Measurements from ENCODE around the gene TMED8. TPM values are rescaled to one million over a fixed set of nuclear protein-coding genes. Genes with fewer than 3 reads are reported as not detected.

The TMED8 gene
- total RNA-seq, 4 donors from 2014 or later: 5.3 to 11.2 (median 7.9) TPM

DNA sequence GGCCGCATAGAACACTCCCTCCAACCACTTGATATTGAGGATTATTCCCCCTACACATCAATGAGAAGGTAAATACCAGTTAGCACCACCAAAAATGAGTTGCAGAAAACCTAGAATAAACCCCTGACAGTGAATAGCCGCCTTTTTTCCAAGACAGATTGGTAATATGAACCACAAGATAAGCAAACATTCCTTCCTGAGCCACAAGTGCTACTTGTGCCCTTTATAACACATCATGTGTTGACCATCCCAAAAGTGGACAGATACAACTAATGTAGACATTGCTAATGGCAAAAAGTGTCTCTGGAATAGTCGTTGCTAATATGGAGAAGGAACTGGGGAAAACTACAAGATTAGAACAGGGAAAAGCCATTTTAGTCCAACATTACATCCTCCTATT lies 29.2 kb upstream of the TMED8 start:
- Histone ChIP-seq H3K9me3 (no peaks in the 10 kb centered on the region), H3K4me1 (no peaks in the 10 kb centered on the region), H3K27me3 (no peaks in the 10 kb centered on the region), H3K4me3 (no peak overlapping the region), H3K27ac (no peak overlapping the region), H3K36me3 (no peaks in the 10 kb centered on the region)
- 77% methylated on average over 3 of the region's 3 CpGs for WGBS
- no peak for DNase-seq (ENCODE audit: low spot score in 2 of 2)
- no peak for TF ChIP-seq EP300 (IDR thresholded peaks at IDR 0.05)
- no peak for TF ChIP-seq POLR2A (IDR thresholded peaks at IDR 0.05)
- TF ChIP-seq POLR2AphosphoS5 (IDR thresholded peaks at IDR 0.05): no peak
- TF ChIP-seq, protein P1, sequence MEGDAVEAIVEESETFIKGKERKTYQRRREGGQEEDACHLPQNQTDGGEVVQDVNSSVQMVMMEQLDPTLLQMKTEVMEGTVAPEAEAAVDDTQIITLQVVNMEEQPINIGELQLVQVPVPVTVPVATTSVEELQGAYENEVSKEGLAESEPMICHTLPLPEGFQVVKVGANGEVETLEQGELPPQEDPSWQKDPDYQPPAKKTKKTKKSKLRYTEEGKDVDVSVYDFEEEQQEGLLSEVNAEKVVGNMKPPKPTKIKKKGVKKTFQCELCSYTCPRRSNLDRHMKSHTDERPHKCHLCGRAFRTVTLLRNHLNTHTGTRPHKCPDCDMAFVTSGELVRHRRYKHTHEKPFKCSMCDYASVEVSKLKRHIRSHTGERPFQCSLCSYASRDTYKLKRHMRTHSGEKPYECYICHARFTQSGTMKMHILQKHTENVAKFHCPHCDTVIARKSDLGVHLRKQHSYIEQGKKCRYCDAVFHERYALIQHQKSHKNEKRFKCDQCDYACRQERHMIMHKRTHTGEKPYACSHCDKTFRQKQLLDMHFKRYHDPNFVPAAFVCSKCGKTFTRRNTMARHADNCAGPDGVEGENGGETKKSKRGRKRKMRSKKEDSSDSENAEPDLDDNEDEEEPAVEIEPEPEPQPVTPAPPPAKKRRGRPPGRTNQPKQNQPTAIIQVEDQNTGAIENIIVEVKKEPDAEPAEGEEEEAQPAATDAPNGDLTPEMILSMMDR (IDR thresholded peaks at IDR 0.05): no peak

DNA sequence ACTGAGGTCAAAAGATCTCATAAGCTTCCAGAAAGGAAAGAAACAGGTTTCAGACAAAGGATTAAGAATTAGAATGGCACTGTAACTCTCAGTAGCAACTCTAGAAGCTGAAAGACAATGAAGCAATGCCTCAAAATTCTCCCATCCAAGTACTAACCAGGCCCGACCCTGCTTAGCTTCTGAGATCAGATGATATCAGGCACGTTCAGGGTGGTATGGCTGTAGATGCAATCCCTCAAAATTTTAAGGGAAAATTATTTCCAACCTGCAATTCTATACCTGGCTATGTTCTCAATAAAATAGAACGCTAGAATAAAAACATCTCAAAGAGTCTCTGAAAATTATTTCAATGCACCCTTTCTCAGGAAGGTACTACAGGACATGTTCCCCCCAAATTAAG lies 26.9 kb upstream of the TMED8 start:
- Histone ChIP-seq H3K9me3 (no peaks in the 10 kb centered on the region), H3K27me3 (no peaks in the 10 kb centered on the region), H3K4me3 (no peak overlapping the region), H3K36me3 (no peaks in the 10 kb centered on the region), H3K4me1 (no peaks in the 10 kb centered on the region), H3K27ac (no peak overlapping the region)
- no peak for DNase-seq (ENCODE audit: low spot score in 2 of 2)
- WGBS: 87% methylated on average over 3 of the region's 3 CpGs
- TF ChIP-seq POLR2AphosphoS5 (IDR thresholded peaks at IDR 0.05): no peak
- no peak for TF ChIP-seq POLR2A (IDR thresholded peaks at IDR 0.05)
- no peak for TF ChIP-seq EP300 (IDR thresholded peaks at IDR 0.05)
- TF ChIP-seq, protein P1 (IDR thresholded peaks at IDR 0.05): no peak

DNA sequence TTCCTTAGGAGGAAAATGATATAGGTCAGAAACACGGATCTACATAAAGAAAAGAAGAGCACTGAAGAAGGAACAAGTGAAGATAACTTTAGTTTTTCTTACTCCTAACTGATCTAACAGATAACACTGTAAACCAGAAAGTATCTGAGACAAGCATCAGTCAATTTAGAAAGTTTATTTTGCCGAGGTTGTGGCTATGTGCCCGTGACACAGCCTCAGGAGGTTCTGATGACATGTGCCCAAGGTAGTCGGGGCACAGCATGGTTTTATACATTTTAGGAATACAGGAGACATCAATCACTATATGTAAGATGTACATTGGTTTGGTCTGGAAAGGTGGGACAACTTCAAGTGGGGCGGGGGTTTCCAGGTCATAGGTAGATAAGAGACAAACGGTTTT lies 23.3 kb upstream of the TMED8 start:
- Histone ChIP-seq H3K9me3 (no peaks in the 10 kb centered on the region), H3K36me3 (no peaks in the 10 kb centered on the region), H3K4me1 (no peaks in the 10 kb centered on the region), H3K4me3 (no peak overlapping the region), H3K27ac (no peak overlapping the region), H3K27me3 (no peaks in the 10 kb centered on the region)
- 82% methylated on average over 6 of the region's 6 CpGs for WGBS
- no peak for DNase-seq (ENCODE audit: low spot score in 2 of 2)
- TF ChIP-seq POLR2AphosphoS5 (IDR thresholded peaks at IDR 0.05) (no peak), POLR2A (IDR thresholded peaks at IDR 0.05) (no peak), EP300 (IDR thresholded peaks at IDR 0.05) (no peak)
- TF ChIP-seq, protein P1 (IDR thresholded peaks at IDR 0.05): no peak

DNA sequence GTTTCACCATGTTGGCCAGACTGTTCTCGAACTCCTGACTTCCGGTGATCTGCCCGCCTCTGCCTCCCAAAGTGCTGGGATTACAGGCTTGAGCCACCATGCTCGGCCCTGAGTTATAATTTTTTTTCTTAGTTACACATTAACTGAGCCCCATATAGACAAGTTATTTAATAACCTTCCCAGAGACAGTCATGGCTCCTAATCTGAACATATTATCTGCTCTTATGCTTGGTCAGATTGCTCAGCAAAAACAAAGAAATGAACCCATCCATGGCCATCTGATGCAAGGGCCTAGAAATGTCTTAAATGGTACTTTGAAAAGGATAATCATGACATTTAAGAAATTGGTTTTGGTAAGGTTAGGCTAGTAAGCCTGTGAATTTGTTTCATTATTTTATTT lies 13.3 kb upstream of the TMED8 start:
- no peaks in the 10 kb centered on the region for H3K9me3 ChIP-seq
- no peaks in the 10 kb centered on the region for H3K27me3 ChIP-seq
- 91% methylated on average over 4 of the region's 4 CpGs for WGBS
- no peaks in the 10 kb centered on the region for H3K4me1 ChIP-seq
- no peak overlapping the region for H3K4me3 ChIP-seq
- no peak for DNase-seq (ENCODE audit: low spot score in 2 of 2)
- no peaks in the 10 kb centered on the region for H3K36me3 ChIP-seq
- no peak overlapping the region for H3K27ac ChIP-seq
- no peak for TF ChIP-seq EP300 (IDR thresholded peaks at IDR 0.05)

DNA sequence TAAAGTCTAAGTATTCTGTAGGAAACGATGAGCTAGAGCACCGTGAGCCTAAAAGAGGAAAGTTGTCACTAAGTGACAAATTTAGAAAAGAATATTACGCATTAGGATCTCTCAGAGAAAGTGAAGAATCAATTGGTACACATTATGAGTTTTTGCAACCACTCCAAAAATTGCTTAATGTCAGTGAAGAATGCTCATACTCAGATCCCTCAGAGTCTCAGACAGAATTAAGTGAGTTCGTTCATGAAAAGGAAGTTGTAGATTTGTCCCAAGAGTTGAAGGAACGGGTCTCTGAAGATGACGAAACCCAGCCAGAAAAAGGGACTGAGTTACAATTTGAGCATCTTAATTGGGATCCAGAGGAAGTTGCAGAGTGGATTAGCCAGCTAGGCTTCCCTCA lies 1.8 kb upstream of the TMED8 start:
- 98% methylated on average over 6 of the region's 6 CpGs for WGBS
- TF ChIP-seq EP300 (IDR thresholded peaks at IDR 0.05): no peak
- no peak for TF ChIP-seq POLR2A (IDR thresholded peaks at IDR 0.05)
- TF ChIP-seq POLR2AphosphoS5 (IDR thresholded peaks at IDR 0.05): no peak
- TF ChIP-seq, protein P1 (IDR thresholded peaks at IDR 0.05): no peak
- no peak for DNase-seq (ENCODE audit: low spot score in 2 of 2)
- Histone ChIP-seq H3K9me3 (no peaks in the 10 kb centered on the region), H3K36me3 (no peaks in the 10 kb centered on the region), H3K4me3 (no peak overlapping the region), H3K27me3 (no peaks in the 10 kb centered on the region), H3K27ac (no peak overlapping the region), H3K4me1 (peaks cover 16% of the 10 kb centered on the region)

DNA sequence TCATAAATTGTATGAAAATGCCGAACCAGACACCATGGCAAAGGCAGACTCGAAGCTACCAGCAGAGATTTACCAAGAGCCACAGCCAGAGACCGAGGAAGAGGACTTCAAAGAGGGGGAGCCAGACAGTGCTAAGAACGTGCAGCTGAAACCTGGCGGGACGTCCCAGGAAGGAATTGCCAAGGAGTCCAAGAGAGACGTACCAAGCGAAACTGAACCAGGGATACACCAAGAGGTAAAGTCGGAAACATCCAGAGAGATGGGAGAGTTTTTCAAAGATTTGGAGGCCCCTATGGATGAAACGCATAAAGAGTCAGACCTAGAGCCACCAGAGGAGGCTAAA lies 579 bp upstream of the TMED8 start:
- no peak for DNase-seq (ENCODE audit: low spot score in 2 of 2)
- WGBS: 13% methylated on average over 10 of the region's 10 CpGs
- no peaks in the 10 kb centered on the region for H3K9me3 ChIP-seq
- H3K4me3 ChIP-seq: peak overlapping the region; percentile 67
- H3K27me3 ChIP-seq: no peaks in the 10 kb centered on the region
- no peaks in the 10 kb centered on the region for H3K36me3 ChIP-seq
- no peak overlapping the region for H3K27ac ChIP-seq
- H3K4me1 ChIP-seq: peaks cover 16% of the 10 kb centered on the region
- TF ChIP-seq EP300 (IDR thresholded peaks at IDR 0.05) (no peak), POLR2AphosphoS5 (IDR thresholded peaks at IDR 0.05) (no peak), POLR2A (IDR thresholded peaks at IDR 0.05) (no peak)
- TF ChIP-seq, protein P1 (IDR thresholded peaks at IDR 0.05): no peak

All from suprapubic skin (tissue), 4 donors.